Measurements from ENCODE around the gene CDC73. TPM values are rescaled to one million over a fixed set of nuclear protein-coding genes. Genes with fewer than 3 reads are reported as not detected.

The CDC73 gene
- total and polyA plus RNA-seq, 10 donors, result 6.5 to 76.7 (median 39.1) TPM

DNA sequence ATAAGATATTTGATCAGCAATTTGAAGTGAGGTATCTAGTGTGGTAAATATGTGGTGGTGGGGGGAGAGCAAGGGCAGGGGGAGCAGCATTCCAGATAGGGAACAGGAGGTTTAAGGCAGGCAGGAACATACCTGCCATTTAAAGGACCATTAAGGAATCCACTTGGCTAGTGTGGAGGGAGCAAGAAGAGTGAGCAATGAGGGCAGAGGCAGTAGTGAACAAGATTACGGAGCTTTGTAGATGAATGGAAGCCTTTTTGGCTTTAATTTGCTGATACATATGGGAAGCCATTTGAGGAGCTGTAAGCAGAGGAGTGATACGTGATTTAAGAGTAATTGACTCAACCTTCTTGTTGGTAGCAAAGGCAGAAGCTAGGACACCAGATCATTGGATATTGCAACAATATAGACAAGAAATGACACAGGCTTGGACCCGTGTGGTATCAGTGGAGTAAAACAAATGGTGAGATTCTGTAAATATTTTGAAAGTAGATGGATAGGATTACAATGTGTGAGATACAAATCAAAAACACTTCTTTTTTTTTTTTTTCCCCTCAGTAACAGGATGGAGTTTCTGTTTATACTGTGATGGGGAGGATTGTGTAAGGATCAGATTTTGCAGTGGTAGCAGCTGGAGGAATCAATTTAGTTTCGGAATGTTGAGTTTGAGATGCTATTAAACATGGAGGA is 138.4 kb downstream of the CDC73 start:
- WGBS, 5 donors, result 89 to 95% (median 92%) methylated on average over 4 of the region's 4 CpGs
- H3K27me3 ChIP-seq (replicated peaks in 1 of 7), result no peaks in the 10 kb centered on the region
- intact Hi-C loops (cut with DNase I; ENCODE audit: low total_unique reads), result no loop called here
- TF ChIP-seq POLR2AphosphoS5 (IDR thresholded peaks at IDR 0.05) (no peak), POLR2A (IDR thresholded peaks at IDR 0.05) (no peak)
- TF ChIP-seq, protein P1, sequence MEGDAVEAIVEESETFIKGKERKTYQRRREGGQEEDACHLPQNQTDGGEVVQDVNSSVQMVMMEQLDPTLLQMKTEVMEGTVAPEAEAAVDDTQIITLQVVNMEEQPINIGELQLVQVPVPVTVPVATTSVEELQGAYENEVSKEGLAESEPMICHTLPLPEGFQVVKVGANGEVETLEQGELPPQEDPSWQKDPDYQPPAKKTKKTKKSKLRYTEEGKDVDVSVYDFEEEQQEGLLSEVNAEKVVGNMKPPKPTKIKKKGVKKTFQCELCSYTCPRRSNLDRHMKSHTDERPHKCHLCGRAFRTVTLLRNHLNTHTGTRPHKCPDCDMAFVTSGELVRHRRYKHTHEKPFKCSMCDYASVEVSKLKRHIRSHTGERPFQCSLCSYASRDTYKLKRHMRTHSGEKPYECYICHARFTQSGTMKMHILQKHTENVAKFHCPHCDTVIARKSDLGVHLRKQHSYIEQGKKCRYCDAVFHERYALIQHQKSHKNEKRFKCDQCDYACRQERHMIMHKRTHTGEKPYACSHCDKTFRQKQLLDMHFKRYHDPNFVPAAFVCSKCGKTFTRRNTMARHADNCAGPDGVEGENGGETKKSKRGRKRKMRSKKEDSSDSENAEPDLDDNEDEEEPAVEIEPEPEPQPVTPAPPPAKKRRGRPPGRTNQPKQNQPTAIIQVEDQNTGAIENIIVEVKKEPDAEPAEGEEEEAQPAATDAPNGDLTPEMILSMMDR (IDR thresholded peaks at IDR 0.05 in 8 of 11, conservative IDR thresholded peaks at IDR 0.05 in 3 of 11), result no peak
- H3K36me3 ChIP-seq, result peaks cover 0 to 30% (median 7%) of the 10 kb centered on the region in 6 donors
- no peaks in the 10 kb centered on the region for H3K9me3 ChIP-seq
- no peak overlapping the region for H3K4me3 ChIP-seq
- no peak overlapping the region for H3K27ac ChIP-seq
- no peak for DNase-seq
- no peaks in the 10 kb centered on the region for H3K4me1 ChIP-seq

DNA sequence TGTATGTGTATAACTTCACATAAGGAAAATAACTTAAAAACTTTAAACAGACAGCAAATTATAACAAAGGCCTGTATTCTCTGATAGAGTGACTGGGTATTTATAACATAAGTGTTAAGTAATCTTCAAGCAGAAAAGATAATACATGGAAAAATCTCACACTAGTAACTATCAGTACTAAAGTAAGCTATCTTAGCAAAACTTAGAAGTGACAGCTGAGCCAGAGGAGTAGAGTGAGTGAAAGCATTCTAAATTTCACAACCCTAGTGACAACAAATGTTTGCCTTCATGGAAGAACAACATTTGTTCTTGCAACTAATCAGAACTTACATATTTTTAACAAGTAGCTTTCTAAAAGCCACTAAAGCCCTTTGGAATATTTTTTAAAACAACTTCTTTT is 139.1 kb downstream of the CDC73 start:
- no peak for DNase-seq
- TF ChIP-seq POLR2A (IDR thresholded peaks at IDR 0.05), result no peak
- TF ChIP-seq POLR2AphosphoS5 (IDR thresholded peaks at IDR 0.05), result no peak
- TF ChIP-seq, protein P1 (IDR thresholded peaks at IDR 0.05 in 8 of 11, conservative IDR thresholded peaks at IDR 0.05 in 3 of 11), result no peak
- H3K4me3 ChIP-seq, result no peak overlapping the region
- H3K4me1 ChIP-seq, result no peaks in the 10 kb centered on the region
- no peaks in the 10 kb centered on the region for H3K9me3 ChIP-seq
- peaks cover 0 to 32% (median 7%) of the 10 kb centered on the region in 6 donors for H3K36me3 ChIP-seq
- H3K27me3 ChIP-seq (replicated peaks in 1 of 7), result no peaks in the 10 kb centered on the region
- no peak overlapping the region for H3K27ac ChIP-seq
- intact Hi-C loops (cut with DNase I; ENCODE audit: low total_unique reads), result no loop called here

DNA sequence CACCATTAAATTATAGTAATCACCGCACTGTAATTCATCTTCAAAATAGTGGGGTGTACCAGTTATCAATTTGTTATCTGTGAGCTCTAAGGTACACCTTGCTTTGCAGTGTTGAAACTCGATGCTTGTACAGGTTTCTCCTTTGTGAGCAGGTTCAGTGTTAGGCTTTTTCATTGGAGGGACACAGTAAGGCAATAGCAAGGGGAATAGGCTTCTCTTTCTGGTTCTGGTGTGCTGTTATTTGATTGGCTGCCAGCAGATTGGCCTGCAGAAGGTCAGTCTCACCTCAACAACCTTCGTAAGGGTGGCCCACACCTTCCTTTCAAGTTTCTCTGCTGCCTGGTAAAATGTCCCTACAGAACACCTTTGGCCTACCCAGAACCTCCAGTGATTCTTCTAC is 140.8 kb downstream of the CDC73 start:
- Histone ChIP-seq H3K4me3 (no peak overlapping the region), H3K27ac (no peak overlapping the region), H3K9me3 (no peaks in the 10 kb centered on the region), H3K27me3 (replicated peaks in 1 of 7) (no peaks in the 10 kb centered on the region), H3K36me3 (peaks cover 0 to 32% (median 7%) of the 10 kb centered on the region in 6 donors), H3K4me1 (no peaks in the 10 kb centered on the region)
- WGBS, 5 donors, result 96 to 98% (median 97%) methylated on average over 3 of the region's 3 CpGs
- intact Hi-C loops (cut with DNase I; ENCODE audit: low total_unique reads), result no loop called here
- DNase-seq, result no peak
- TF ChIP-seq POLR2A (IDR thresholded peaks at IDR 0.05), result no peak
- TF ChIP-seq, protein P1 (IDR thresholded peaks at IDR 0.05 in 8 of 11, conservative IDR thresholded peaks at IDR 0.05 in 3 of 11), result no peak
- no peak for TF ChIP-seq POLR2AphosphoS5 (IDR thresholded peaks at IDR 0.05)

DNA sequence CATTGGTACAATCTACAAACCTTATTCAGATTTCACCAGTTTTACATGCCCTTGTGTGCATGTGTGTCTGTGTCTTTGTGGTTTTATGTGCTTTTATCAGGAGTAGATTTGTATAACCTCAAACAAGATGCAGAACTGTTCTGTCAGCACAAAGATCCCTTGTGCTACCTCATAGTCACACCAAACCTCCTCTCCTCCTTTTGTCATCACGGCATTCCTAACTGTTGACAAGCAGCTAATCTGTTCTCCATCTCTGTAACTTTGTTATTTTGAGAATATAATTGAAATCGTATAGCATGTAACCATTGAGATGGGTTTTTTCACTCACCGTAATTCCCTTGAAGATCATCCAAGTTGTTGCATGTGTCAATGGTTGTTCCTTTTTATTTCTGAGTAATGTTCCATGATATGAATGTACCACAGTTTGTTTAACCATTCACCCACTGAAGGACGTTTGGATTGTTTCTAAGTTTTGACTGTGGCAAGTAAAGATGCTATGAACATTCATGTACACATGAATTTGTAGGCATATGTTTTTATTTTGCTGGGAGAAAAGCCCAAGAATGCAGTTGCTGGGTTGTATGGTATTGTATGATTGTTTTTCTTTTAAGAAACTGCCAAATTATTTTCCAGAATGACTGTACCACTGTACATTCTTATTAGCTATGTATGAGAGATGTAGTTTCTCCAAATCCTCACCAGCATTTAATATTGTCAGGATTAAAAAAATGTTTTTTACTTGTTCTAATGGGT is 142.7 kb downstream of the CDC73 start:
- no peaks in the 10 kb centered on the region for H3K9me3 ChIP-seq
- H3K36me3 ChIP-seq, result peaks cover 0 to 14% (median 0%) of the 10 kb centered on the region in 6 donors
- H3K4me1 ChIP-seq, result no peaks in the 10 kb centered on the region
- no peak overlapping the region for H3K27ac ChIP-seq
- H3K27me3 ChIP-seq (replicated peaks in 1 of 7), result no peaks in the 10 kb centered on the region
- no peak for DNase-seq
- TF ChIP-seq POLR2A (IDR thresholded peaks at IDR 0.05), result no peak
- TF ChIP-seq, protein P1 (IDR thresholded peaks at IDR 0.05 in 8 of 11, conservative IDR thresholded peaks at IDR 0.05 in 3 of 11), result no peak
- TF ChIP-seq POLR2AphosphoS5 (IDR thresholded peaks at IDR 0.05), result no peak
- intact Hi-C loops (cut with DNase I; ENCODE audit: low total_unique reads), result no loop called here
- H3K4me3 ChIP-seq, result no peak overlapping the region
- 90 to 95% (median 92%) methylated on average over 4 of the region's 4 CpGs for WGBS, 5 donors

Measured in spleen (tissue), 11 donors.